ENCODE data around the gene ACSS1. TPM values are rescaled to one million over a fixed set of nuclear protein-coding genes. Genes with fewer than 3 reads are reported as not detected.

The ACSS1 gene
- total and polyA plus RNA-seq, 2 of the 8 experiments (the other 6 are each of a cell fraction or from before 2014, with no cell fraction given): 2.6 to 3.4 TPM

DNA sequence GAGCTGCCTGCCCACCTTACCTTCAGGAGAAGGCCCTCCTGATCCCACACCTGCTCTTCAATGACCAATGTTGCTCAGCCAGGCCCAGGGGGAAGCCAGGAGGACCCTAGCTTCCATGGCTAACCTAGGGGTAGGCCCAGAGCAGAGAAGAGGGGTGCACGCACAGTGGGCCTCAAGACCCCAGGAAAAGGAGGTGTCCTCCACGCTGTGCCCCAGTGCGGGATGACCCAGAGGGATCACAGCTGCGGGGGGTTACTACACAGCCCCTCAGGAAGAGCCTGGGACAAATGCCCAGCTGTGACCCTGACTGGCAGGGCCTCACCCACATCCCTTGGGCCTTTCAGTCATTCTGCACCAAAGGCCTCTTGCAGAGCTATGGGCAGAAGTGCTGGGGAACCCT lies 33.8 kb downstream of the ACSS1 start:
- DNase-seq (ENCODE audit: low read depth in 1 of 2, low spot score in 2 of 2): no peak
- no peak overlapping the region for H3K23ac ChIP-seq (ENCODE audit: insufficient read length)
- POLR2A ChIA-PET (ENCODE audit: partially characterized antibody): interaction anchor here (1.2 kb wide), 1 partner anchor 28 kb away, joined by 3 read pairs; no protein-coding TSS in a partner anchor
- no peaks in the 10 kb centered on the region for H3K79me2 ChIP-seq (ENCODE audit: control insufficient read depth in 1 of 2, insufficient read depth in 2 of 2, low read length in 2 of 2)
- H3K9ac ChIP-seq (replicated peaks in 1 of 4; ENCODE audit: extremely low read depth in 1 of 4, low read depth in 3 of 4, low read length in 3 of 4): no peak overlapping the region
- no peak overlapping the region for H4K5ac ChIP-seq (ENCODE audit: insufficient read length, low read depth, low read length)
- H2BK15ac ChIP-seq (ENCODE audit: low read length): no peak overlapping the region
- no peak overlapping the region for H3K56ac ChIP-seq (replicated peaks; ENCODE audit: insufficient read length, low read depth, low read length)
- FAIRE-seq: no peak
- no peak overlapping the region for H2AK5ac ChIP-seq (ENCODE audit: low read depth, low read length)
- no peak overlapping the region for H2BK5ac ChIP-seq (ENCODE audit: low read depth, low read length)
- no peak overlapping the region for H3K14ac ChIP-seq (ENCODE audit: insufficient read length)
- no peak overlapping the region for H3K4me3 ChIP-seq (ENCODE audit: extremely low read depth in 1 of 4, insufficient read depth in 2 of 4, low read depth in 3 of 4, low read length in 4 of 4)
- H3K23me2 ChIP-seq (ENCODE audit: low read depth, low read length): no peaks in the 10 kb centered on the region
- no peak overlapping the region for H2BK12ac ChIP-seq (ENCODE audit: low read depth, low read length)
- no peaks in the 10 kb centered on the region for H3K27me3 ChIP-seq (replicated peaks in 1 of 4; ENCODE audit: control insufficient read depth in 3 of 4, extremely low read depth in 1 of 4, insufficient read depth in 3 of 4, low read length in 3 of 4)
- WGBS, 2 experiments (ENCODE audit: extremely low coverage in 1 of 2, insufficient coverage in 1 of 2, insufficient read length in 1 of 2, insufficient replicate concordance in 2 of 2, low coverage in 1 of 2, low lambda C conversion rate in 2 of 2, missing lambda C conversion rate in 1 of 2): 98% methylated on average over 4 of the region's 4 CpGs; no CpG with 5 or more reads in 1 of the 2 experiments
- no peak overlapping the region for H3K4ac ChIP-seq (replicated peaks; ENCODE audit: insufficient read length, low read depth, low read length)
- no peak overlapping the region for H4K8ac ChIP-seq (ENCODE audit: extremely low read depth, insufficient read depth, low read length)
- CTCF ChIA-PET (ENCODE audit: partially characterized antibody): interaction anchor here (0.7 to 1.6 kb wide), 3 partner anchors 9 to 41 kb away, joined by 3 to 5 read pairs (median 3); no protein-coding TSS in a partner anchor
- no peak overlapping the region for H3K27ac ChIP-seq (ENCODE audit: low read depth, low read length)
- no peaks in the 10 kb centered on the region for H4K20me1 ChIP-seq (replicated peaks in 1 of 2; ENCODE audit: control insufficient read depth in 1 of 2, insufficient read depth in 2 of 2, low read length in 2 of 2)
- H4K91ac ChIP-seq (replicated peaks; ENCODE audit: insufficient read length, low read length): no peak overlapping the region
- H3K4me2 ChIP-seq (ENCODE audit: insufficient read depth in 1 of 2, low read depth in 2 of 2, low read length in 2 of 2): no peak overlapping the region
- no peak overlapping the region for H2BK120ac ChIP-seq (replicated peaks; ENCODE audit: low read depth, low read length)
- H3K18ac ChIP-seq (ENCODE audit: extremely low read depth, low read length): no peak overlapping the region
- no peaks in the 10 kb centered on the region for H3K79me1 ChIP-seq (ENCODE audit: low read depth, low read length)
- H2AFZ ChIP-seq (ENCODE audit: low read length): no peak overlapping the region
- no peaks in the 10 kb centered on the region for H3K9me3 ChIP-seq (ENCODE audit: insufficient read depth in 2 of 2, low read depth in 1 of 2, low read length in 1 of 2)
- H2BK20ac ChIP-seq (ENCODE audit: low read length): no peak overlapping the region
- no peaks in the 10 kb centered on the region for H3K36me3 ChIP-seq (ENCODE audit: control insufficient read depth in 2 of 4, insufficient read depth in 4 of 4, low read length in 3 of 4)
- H3K4me1 ChIP-seq (replicated peaks in 1 of 4; ENCODE audit: control insufficient read depth in 3 of 4, insufficient read depth in 4 of 4, low read length in 3 of 4): no peaks in the 10 kb centered on the region; a peak in 1 of 7 replicates
- no peak for TF ChIP-seq SAP30 (IDR thresholded peaks at IDR 0.05; ENCODE audit: insufficient read depth, insufficient replicate concordance, low read length)
- TF ChIP-seq CBX5 (IDR thresholded peaks at IDR 0.05; ENCODE audit: low read depth, low read length): no peak
- no peak for TF ChIP-seq EP300 (IDR thresholded peaks at IDR 0.05; ENCODE audit: borderline replicate concordance in 1 of 2, low read depth in 2 of 2, low read length in 2 of 2)
- no peak for TF ChIP-seq RBBP5 (IDR thresholded peaks at IDR 0.05; ENCODE audit: borderline replicate concordance, low read depth, low read length)
- no peak for TF ChIP-seq POLR2A (IDR thresholded peaks at IDR 0.05; ENCODE audit: control extremely low read depth in 1 of 2, low read depth in 2 of 2, low read length in 2 of 2)
- no peak for TF ChIP-seq CEBPB (IDR thresholded peaks at IDR 0.05; ENCODE audit: low read depth, low read length)
- no peak for TF ChIP-seq JUND (IDR thresholded peaks at IDR 0.05; ENCODE audit: low read length)
- TF ChIP-seq, protein P1, sequence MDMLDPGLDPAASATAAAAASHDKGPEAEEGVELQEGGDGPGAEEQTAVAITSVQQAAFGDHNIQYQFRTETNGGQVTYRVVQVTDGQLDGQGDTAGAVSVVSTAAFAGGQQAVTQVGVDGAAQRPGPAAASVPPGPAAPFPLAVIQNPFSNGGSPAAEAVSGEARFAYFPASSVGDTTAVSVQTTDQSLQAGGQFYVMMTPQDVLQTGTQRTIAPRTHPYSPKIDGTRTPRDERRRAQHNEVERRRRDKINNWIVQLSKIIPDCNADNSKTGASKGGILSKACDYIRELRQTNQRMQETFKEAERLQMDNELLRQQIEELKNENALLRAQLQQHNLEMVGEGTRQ (IDR thresholded peaks at IDR 0.05; ENCODE audit: low read length): no peak
- no peak for TF ChIP-seq POLR2AphosphoS5 (IDR thresholded peaks at IDR 0.05; ENCODE audit: low read depth, low read length)
- TF ChIP-seq HDAC2 (IDR thresholded peaks at IDR 0.05; ENCODE audit: borderline replicate concordance in 1 of 2, low read depth in 2 of 2, low read length in 2 of 2): no peak
- no peak for TF ChIP-seq EGR1 (IDR thresholded peaks at IDR 0.05; ENCODE audit: borderline replicate concordance, low read depth, low read length)
- no peak for TF ChIP-seq POU5F1 (IDR thresholded peaks at IDR 0.05; ENCODE audit: low read depth, low read length)
- no peak for TF ChIP-seq TBP (IDR thresholded peaks at IDR 0.05; ENCODE audit: low read depth, low read length)
